Measurements from ENCODE around the gene EVC. TPM values are rescaled to one million over a fixed set of nuclear protein-coding genes. Genes with fewer than 3 reads are reported as not detected.

Gene EVC
- total and polyA plus RNA-seq, 2 of the 8 experiments (the other 6 are each of a cell fraction or from before 2014, with no cell fraction given) = 2.6 to 9.8 TPM

DNA sequence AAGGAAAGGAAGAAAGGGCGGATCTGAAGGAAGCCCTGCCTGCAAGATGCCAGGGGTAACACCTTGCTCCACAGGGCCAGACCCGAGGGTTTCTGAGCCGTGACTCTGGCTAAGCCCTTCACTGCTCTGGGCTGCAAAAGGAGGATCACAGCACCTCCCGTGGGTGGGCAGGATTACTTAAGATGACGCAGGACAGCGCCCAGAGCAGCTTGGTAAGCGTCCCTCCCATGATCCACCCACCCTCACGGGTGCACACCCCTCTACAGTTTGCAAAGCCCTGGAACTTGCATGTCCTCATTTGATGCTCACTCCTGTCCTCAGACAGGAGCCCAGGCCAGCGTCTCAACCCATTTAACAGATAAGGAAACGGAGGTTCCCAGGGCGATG lies 117.0 kb downstream of the EVC start (continued):
- TF ChIP-seq, protein P1, sequence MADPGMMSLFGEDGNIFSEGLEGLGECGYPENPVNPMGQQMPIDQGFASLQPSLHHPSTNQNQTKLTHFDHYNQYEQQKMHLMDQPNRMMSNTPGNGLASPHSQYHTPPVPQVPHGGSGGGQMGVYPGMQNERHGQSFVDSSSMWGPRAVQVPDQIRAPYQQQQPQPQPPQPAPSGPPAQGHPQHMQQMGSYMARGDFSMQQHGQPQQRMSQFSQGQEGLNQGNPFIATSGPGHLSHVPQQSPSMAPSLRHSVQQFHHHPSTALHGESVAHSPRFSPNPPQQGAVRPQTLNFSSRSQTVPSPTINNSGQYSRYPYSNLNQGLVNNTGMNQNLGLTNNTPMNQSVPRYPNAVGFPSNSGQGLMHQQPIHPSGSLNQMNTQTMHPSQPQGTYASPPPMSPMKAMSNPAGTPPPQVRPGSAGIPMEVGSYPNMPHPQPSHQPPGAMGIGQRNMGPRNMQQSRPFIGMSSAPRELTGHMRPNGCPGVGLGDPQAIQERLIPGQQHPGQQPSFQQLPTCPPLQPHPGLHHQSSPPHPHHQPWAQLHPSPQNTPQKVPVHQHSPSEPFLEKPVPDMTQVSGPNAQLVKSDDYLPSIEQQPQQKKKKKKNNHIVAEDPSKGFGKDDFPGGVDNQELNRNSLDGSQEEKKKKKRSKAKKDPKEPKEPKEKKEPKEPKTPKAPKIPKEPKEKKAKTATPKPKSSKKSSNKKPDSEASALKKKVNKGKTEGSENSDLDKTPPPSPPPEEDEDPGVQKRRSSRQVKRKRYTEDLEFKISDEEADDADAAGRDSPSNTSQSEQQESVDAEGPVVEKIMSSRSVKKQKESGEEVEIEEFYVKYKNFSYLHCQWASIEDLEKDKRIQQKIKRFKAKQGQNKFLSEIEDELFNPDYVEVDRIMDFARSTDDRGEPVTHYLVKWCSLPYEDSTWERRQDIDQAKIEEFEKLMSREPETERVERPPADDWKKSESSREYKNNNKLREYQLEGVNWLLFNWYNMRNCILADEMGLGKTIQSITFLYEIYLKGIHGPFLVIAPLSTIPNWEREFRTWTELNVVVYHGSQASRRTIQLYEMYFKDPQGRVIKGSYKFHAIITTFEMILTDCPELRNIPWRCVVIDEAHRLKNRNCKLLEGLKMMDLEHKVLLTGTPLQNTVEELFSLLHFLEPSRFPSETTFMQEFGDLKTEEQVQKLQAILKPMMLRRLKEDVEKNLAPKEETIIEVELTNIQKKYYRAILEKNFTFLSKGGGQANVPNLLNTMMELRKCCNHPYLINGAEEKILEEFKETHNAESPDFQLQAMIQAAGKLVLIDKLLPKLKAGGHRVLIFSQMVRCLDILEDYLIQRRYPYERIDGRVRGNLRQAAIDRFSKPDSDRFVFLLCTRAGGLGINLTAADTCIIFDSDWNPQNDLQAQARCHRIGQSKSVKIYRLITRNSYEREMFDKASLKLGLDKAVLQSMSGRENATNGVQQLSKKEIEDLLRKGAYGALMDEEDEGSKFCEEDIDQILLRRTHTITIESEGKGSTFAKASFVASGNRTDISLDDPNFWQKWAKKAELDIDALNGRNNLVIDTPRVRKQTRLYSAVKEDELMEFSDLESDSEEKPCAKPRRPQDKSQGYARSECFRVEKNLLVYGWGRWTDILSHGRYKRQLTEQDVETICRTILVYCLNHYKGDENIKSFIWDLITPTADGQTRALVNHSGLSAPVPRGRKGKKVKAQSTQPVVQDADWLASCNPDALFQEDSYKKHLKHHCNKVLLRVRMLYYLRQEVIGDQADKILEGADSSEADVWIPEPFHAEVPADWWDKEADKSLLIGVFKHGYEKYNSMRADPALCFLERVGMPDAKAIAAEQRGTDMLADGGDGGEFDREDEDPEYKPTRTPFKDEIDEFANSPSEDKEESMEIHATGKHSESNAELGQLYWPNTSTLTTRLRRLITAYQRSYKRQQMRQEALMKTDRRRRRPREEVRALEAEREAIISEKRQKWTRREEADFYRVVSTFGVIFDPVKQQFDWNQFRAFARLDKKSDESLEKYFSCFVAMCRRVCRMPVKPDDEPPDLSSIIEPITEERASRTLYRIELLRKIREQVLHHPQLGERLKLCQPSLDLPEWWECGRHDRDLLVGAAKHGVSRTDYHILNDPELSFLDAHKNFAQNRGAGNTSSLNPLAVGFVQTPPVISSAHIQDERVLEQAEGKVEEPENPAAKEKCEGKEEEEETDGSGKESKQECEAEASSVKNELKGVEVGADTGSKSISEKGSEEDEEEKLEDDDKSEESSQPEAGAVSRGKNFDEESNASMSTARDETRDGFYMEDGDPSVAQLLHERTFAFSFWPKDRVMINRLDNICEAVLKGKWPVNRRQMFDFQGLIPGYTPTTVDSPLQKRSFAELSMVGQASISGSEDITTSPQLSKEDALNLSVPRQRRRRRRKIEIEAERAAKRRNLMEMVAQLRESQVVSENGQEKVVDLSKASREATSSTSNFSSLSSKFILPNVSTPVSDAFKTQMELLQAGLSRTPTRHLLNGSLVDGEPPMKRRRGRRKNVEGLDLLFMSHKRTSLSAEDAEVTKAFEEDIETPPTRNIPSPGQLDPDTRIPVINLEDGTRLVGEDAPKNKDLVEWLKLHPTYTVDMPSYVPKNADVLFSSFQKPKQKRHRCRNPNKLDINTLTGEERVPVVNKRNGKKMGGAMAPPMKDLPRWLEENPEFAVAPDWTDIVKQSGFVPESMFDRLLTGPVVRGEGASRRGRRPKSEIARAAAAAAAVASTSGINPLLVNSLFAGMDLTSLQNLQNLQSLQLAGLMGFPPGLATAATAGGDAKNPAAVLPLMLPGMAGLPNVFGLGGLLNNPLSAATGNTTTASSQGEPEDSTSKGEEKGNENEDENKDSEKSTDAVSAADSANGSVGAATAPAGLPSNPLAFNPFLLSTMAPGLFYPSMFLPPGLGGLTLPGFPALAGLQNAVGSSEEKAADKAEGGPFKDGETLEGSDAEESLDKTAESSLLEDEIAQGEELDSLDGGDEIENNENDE (IDR thresholded peaks at IDR 0.05; ENCODE audit: insufficient replicate concordance, low read length) = no peak
- TF ChIP-seq SIX5 (IDR thresholded peaks at IDR 0.05; ENCODE audit: low read depth, low read length) = no peak
- TF ChIP-seq CBX8 (IDR thresholded peaks at IDR 0.05; ENCODE audit: borderline replicate concordance, low read depth, low read length) = no peak

Data from H1 (cell line).